Stomach smooth muscle (tissue), 2 donors: Measurements from ENCODE around the gene PCSK6.
"Not testable (repeated sequence)": the region's sequence is repeated elsewhere in the genome, so short reads cannot be mapped to it uniquely, and the experiment has no call there.

ENCODE experiments used
- H3K27ac ChIP-seq: one replicate; pipeline ENCODE4 v1.7.0; 2013; ENCODE audit warnings: mild to moderate bottlenecking, low read length, inconsistent platforms
- H3K27me3 ChIP-seq, 2 donors: one replicate each; pipeline ENCODE4 v1.7.0; 2013; ENCODE audit warnings: low read length in 2 of 2; ENCODE audit not compliant: insufficient read depth in 2 of 2, control insufficient read depth in 1 of 2
- H3K36me3 ChIP-seq, 2 donors: one replicate each; pipeline ENCODE4 v1.7.0; 2013; ENCODE audit warnings: low read length in 2 of 2; ENCODE audit not compliant: control insufficient read depth in 2 of 2, insufficient read depth in 2 of 2
- H3K4me1 ChIP-seq: one replicate; pipeline ENCODE4 v1.7.0; 2013; ENCODE audit warnings: low read length; ENCODE audit not compliant: control insufficient read depth, insufficient read depth
- H3K4me3 ChIP-seq, 2 donors: one replicate each; pipeline ENCODE4 v1.7.0; 2013; ENCODE audit warnings: low read length in 2 of 2
- H3K9ac ChIP-seq, 2 donors: one replicate each; pipeline ENCODE4 v1.7.0; 2013; ENCODE audit warnings: low read length in 2 of 2, mild to moderate bottlenecking in 1 of 2
- H3K9me3 ChIP-seq, 2 donors: one replicate each; pipeline ENCODE4 v1.7.0; 2013; ENCODE audit warnings: low read length in 2 of 2; ENCODE audit not compliant: control insufficient read depth in 2 of 2
- donor health status: healthy.
- donor health status: Pancreatic carcinoma.

The PCSK6 gene

DNA sequence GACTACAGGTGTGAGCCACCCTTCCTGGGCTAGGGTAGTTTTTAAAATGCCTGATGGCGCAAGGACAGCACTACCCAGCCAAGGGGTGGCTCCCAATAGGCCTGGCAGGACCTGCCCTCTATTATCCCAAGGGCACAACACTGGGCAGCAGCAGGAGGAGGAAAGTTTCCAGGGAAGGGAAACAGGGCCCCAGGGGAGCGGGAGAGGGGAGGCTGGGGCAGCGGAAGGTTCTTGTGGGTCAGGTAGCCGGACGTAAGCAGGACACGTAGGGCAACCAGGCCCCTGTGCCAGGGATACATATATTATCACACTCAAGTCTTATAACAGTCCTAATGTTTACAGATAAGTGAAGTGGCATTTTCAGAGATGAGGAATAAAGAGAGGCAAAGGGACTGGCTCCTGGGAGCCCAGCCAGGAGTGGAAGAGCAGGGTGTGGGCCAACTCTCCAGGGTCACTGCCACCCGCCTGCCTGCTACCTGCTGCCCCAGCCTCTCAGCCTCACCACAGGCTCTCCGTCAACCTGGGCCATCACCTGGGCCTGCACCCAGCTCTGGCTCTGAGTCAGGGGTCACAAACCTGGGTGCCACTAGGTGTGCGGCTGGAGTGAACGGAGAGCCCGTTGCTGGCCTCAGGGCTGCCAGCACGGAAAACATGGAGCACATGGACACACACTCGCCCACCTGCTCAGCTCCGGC lies 121.3 kb downstream of the PCSK6 start:
- Histone ChIP-seq H3K27ac (no peak overlapping the region), H3K4me3 (no peak overlapping the region)

GRCh38 chr15:101366853-101367252 lies 122.7 kb downstream of the PCSK6 start:
- no peaks in the 10 kb centered on the region for H3K9me3 ChIP-seq
- H3K4me3 ChIP-seq: no peak overlapping the region
- H3K4me1 ChIP-seq: peaks cover under 1% of the 10 kb centered on the region
- H3K27me3 ChIP-seq: no peaks in the 10 kb centered on the region
- peaks cover 2 to 3% of the 10 kb centered on the region in 2 donors for H3K36me3 ChIP-seq
- H3K9ac ChIP-seq: no peak overlapping the region
- no peak overlapping the region for H3K27ac ChIP-seq

More for the DNA sequence above, 121.3 kb downstream of the PCSK6 start:
- Histone ChIP-seq H3K9me3 (no peaks in the 10 kb centered on the region), H3K36me3 (peaks cover 2 to 3% of the 10 kb centered on the region in 2 donors), H3K9ac (no peak overlapping the region), H3K4me1 (peaks cover 2% of the 10 kb centered on the region), H3K27me3 (no peaks in the 10 kb centered on the region)

DNA sequence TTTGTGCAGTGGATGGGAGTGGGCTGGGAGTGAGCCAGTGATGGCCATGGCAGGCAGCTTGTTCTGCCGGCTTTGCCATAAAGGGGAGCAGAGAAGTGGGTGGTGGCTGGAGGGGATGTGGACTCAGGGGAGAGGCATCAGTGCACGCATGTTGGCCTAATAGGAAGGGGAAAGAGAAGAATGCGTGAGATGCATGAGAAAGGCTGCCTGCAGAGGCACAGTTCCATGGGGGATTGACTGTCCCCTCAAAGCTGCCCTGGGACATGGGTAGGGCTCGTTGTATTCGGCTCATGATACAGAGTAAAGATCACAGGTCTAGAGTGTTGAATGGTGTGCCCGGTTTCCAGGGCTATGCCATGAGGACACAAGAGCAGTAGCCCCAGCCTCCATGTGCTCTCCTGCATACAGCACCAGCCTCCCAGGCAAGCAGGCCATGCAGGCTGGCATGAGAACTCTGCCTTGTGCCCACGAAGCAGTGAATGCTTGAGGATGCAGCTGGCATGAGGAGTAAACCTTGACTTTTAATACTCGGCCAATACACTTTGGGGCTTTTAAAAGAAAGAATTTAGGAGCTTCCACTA lies 126.4 kb downstream of the PCSK6 start:
- Histone ChIP-seq H3K27me3 (no peaks in the 10 kb centered on the region), H3K9me3 (no peaks in the 10 kb centered on the region), H3K4me1 (no peaks in the 10 kb centered on the region), H3K27ac (no peak overlapping the region), H3K4me3 (no peak overlapping the region), H3K36me3 (peaks cover 2 to 3% of the 10 kb centered on the region in 2 donors), H3K9ac (no peak overlapping the region)

- no peak overlapping the region for H3K4me3 ChIP-seq
- no peaks in the 10 kb centered on the region for H3K27me3 ChIP-seq
- H3K9ac ChIP-seq: no peak overlapping the region
- no peak overlapping the region for H3K27ac ChIP-seq
- H3K9me3 ChIP-seq: no peaks in the 10 kb centered on the region
- no peaks in the 10 kb centered on the region for H3K4me1 ChIP-seq
- peaks cover 2 to 3% of the 10 kb centered on the region in 2 donors for H3K36me3 ChIP-seq
Observed at GRCh38 chr15:101362359-101362758, 127.1 kb downstream of the PCSK6 start.

DNA sequence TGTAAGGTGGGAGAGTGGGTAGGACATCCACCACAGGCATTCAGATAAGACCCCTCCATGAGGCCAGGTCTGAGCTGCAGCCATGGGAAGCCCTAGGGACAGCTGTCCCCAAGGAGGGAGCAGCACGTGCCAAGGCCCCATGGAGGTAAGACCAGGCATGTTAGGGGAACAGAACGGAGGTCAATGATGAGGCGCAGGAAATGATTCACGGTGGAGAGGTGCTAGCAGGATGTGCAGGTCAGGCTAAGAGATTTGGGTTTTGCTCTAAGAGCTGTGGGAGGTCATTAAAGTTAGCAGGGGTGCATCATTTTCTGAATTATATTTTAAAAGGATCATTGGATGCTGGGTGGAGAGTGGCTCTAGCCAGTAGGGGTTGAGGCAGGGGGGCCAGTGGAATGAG lies 128.1 kb downstream of the PCSK6 start:
- H3K36me3 ChIP-seq: peaks cover 2 to 3% of the 10 kb centered on the region in 2 donors

DNA sequence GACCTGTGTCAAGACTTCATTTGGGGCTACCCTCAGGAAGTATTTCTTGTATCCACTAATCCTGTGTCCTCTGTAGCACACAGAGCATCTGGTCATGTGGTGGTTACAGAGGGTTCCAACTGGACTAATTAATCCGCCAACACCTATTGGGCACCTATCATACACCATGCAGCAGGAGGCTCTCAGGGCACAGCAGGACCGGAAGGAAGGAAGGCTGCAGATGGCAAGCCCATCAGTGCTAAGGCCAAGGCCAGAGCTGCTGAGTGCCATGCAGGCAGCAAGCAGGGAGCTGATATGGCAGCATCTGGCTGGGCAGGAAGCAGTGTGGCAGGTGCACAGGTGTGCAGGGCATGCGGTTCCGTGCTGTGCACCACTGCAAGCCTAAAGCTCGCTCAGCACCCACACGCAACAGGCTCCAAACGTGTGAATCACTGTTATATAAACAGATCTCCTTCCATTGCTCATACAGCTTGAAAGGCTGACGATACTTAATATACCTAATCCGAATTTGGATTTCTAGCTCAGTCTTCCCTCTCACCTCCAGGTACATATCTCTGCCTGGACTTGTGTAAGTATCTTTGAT lies 130.1 kb downstream of the PCSK6 start:
- H3K4me1 ChIP-seq: no peaks in the 10 kb centered on the region
- H3K27ac ChIP-seq: no peak overlapping the region
- H3K9ac ChIP-seq: no peak overlapping the region
- H3K27me3 ChIP-seq: no peaks in the 10 kb centered on the region
- no peaks in the 10 kb centered on the region for H3K36me3 ChIP-seq
- H3K9me3 ChIP-seq: no peaks in the 10 kb centered on the region
- no peak overlapping the region for H3K4me3 ChIP-seq

More for the DNA sequence above, 128.1 kb downstream of the PCSK6 start:
- no peak overlapping the region for H3K9ac ChIP-seq
- no peaks in the 10 kb centered on the region for H3K9me3 ChIP-seq
- H3K27ac ChIP-seq: no peak overlapping the region
- H3K4me1 ChIP-seq: no peaks in the 10 kb centered on the region
- no peak overlapping the region for H3K4me3 ChIP-seq
- no peaks in the 10 kb centered on the region for H3K27me3 ChIP-seq

DNA sequence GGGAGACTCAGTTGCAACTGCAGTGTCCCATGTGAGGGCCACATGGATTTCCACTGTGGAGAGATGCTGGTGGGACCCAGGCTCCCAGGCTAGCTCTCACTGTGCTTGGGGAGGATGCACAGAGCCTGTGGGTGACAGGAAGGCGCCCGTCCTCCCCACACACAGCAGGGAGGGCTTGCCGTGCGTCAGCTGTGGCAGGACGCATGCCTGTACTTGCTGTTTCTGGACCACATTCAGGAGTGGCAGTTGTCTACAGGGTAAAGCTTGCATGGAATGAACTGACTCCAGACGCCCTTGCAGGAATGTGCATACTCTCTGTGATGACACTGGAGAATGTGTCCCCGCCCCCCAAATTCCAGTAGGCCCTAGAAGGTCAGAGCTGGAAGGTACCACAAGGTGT lies 130.6 kb downstream of the PCSK6 start:
- Histone ChIP-seq H3K4me1 (no peaks in the 10 kb centered on the region), H3K27ac (no peak overlapping the region), H3K27me3 (no peaks in the 10 kb centered on the region), H3K4me3 (no peak overlapping the region), H3K9ac (no peak overlapping the region), H3K36me3 (no peaks in the 10 kb centered on the region), H3K9me3 (no peaks in the 10 kb centered on the region)

GRCh38 chr15:101357885-101358284 lies 131.6 kb downstream of the PCSK6 start:
- H3K4me3 ChIP-seq: no peak overlapping the region
- no peak overlapping the region for H3K27ac ChIP-seq
- no peak overlapping the region for H3K9ac ChIP-seq
- H3K9me3 ChIP-seq: no peaks in the 10 kb centered on the region
- H3K4me1 ChIP-seq: no peaks in the 10 kb centered on the region
- no peaks in the 10 kb centered on the region for H3K36me3 ChIP-seq
- no peaks in the 10 kb centered on the region for H3K27me3 ChIP-seq

GRCh38 chr15:101357333-101357732 lies 132.2 kb downstream of the PCSK6 start:
- H3K4me1 ChIP-seq: no peaks in the 10 kb centered on the region
- H3K9me3 ChIP-seq: no peaks in the 10 kb centered on the region
- no peak overlapping the region for H3K27ac ChIP-seq
- no peak overlapping the region for H3K9ac ChIP-seq
- no peak overlapping the region for H3K4me3 ChIP-seq
- no peaks in the 10 kb centered on the region for H3K36me3 ChIP-seq
- H3K27me3 ChIP-seq: no peaks in the 10 kb centered on the region

DNA sequence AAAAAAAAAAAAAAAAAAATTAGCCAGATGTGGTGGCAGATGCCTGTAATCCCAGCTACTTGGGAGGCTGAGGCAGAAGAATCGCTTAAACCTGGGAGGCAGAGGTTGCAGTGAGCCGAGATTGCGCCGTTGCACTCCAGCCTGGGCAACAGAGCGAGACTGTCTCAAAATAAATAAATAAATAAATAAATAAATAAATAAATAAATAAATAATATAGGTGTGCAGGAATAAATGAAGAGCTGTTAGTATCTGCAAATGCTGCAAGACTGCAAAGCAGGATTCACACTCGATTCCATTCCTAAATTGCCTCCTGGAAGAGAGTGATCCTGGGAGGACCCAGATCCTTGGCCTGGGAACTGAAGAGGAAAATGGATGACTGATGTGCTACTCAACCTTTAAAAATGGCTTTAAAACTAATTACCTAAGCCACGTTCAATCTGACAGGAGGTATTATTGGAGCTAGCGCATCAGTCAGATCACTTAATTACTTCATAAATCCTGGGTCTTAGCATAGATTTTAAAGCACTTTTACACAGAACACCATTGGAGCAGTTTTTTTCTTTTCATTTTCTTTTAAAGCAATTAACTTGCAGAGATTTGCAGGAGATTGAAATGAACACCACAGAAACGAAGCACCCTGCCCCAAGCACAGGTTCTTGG lies 132.9 kb downstream of the PCSK6 start:
- not testable (repeated sequence) for H3K4me3 ChIP-seq, H3K9ac ChIP-seq, H3K4me1 ChIP-seq, H3K9me3 ChIP-seq, H3K27ac ChIP-seq, H3K36me3 ChIP-seq, H3K27me3 ChIP-seq
